Activated CD4-positive, alpha-beta T cell treated with anti-CD3 and anti-CD28 coated beads, Interleukin-2, amount 50 U/mL, for 16 hours (primary cell): ENCODE data around the gene TIAM2.

Experiments
- DNase-seq: peaks from one replicate; pipeline ENCODE4 v3.0.0-alpha.2; 2020

Gene TIAM2

DNA sequence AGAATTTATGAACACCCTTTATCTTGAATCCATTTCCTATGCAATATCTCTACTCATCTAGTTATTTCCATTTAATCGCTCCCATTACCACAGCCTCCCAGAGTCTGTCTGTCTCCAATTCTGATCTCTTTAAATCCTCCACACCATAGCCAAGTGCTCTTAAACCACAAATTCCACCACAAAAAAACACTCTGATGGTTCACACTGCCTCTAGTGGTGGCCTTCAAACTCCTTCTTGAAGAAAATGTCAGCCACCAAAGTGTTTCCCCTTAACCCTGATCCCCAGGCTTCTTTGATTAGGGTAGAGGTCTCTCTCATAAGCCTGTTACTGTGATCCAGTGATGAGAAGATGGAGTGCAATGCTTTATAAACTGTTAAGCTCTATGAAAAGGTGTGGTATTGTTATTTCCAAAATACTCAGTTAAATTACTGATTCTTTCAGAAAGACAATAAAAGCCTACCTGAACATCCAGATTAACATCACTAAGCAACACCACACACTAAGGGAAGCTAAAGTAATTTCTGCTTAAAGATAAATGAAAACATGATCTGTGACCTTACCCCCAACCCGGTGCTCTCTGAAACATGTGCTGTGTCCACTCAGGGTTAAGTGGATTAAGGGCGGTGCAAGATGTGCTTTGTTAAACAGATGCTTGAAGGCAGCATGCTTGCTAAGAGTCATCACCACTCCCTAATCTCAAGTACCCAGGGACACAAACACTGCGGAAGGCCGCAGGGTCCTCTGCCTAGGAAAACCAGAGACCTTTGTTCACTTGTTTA lies 273.2 kb downstream of the TIAM2 start:
- peak; percentile 46 for DNase-seq

DNA sequence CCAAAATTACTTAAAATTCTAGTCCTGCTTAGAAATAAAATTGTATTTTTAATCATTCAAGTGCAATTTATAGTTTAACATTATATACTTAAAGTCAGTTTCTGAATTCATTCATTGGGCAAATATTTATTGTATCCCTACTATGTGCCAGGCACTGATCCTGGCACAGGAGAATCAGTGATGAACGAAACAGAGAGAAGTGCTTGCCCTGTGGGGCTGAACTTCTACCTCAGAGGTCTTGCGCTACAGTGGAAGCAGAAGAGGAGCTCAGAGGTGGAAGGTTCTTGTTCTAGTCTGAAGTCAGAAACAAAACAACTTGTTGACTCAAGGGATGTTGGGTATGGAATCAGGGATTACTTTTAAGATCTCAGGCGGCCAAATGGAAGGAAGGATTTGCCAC lies 274.6 kb downstream of the TIAM2 start:
- DNase-seq, result no peak

DNA sequence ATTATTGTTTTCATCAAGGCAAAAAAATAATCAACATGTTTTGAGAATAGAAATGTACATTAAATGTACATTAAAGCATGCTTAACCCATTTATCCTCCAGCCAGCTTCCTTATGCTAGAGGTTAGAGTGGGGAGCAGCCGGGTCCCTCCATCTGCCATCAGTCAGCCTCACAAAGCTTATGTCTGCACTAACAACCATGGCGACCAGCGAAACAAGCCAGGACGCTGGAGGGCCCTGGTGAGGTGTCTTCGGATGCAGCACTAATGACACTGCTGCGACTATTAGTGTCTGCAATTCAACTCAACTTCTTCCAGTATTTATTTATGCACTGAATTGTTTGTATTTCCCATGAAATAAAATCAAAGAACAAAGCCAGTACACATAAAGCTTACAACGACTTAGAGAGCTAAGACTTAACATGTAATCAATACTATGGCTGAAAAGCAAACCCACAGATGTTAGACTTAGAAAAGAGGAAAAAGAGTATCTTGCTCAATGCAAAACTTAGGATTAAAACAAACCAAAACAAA lies 275.5 kb downstream of the TIAM2 start:
- DNase-seq, result no peak

DNA sequence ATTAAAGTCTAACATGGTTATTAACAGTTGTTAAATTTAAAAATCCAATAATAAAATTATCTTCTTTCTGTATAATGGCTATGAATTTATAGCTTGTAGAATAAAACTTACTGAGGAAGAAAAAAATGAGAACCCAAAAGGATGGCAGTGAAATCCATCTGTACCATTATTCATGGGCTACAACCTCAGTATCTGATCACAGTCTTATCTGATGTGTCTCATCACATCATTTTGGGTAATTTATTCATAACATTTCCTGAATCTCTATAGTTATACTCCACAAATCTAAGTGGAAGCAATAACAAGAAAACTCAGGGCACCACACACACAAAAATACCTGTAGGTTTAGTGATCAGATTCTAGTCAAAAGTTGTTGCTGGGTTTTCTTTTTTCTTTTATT lies 276.0 kb downstream of the TIAM2 start:
- DNase-seq, result no peak

DNA sequence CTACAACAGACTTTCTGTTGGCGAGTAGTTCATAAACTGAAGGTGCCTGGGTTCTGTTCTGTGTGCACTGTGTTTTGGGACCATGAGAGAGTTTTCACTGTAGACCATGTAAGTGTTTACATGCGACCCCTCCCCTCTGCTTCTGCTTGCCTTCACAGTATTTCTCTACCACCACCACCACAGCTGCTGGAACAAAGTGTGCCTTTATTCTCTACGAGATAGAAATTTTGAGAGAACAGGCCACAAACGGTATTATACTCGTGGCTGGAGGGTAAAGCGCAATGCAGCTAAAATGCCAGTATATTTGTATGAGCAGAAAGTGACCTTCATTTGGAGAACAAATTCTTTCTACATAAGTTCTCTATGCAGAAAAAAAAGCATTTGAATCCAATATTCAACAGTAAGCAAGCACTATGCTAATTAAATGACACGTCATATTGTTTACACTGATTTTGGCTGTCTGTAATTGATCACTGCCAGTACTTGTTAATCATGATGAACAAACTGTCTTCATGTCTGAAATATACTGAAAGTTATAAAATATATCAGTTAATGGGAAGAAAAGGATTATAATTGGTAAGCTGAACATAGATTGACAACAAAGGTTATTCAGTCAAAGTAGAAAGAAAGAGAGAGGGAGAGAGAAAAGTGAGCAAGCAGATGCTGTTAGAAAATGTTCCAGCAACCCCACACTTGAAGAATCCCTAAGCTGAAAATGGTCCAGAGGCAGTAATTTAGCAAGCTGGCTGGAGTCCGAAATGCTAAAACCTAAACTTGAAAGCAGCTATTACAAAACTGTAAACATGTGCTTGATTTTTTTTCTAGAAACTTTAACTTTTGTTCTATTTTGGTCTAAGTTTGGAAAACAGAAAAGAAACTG lies 277.5 kb downstream of the TIAM2 start:
- DNase-seq, result no peak

DNA sequence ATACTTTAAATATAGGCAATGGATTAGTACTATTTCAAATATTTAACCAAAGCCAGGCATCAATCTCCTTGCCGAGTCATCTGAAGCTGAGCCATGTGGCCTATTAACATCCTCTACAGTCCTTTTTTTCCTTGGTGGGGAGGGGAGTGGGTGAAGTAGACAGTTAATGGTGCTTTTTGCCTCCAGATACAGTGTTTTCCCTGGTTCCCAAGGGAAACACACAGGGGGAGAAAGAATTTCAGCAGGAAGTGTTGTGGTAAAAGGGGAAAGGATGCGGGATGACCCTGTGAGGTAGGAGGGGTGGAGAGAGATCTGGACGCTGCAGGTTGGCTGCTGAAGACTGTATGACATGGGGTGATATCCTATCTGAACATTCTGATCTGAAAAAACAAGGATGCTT lies 278.3 kb downstream of the TIAM2 start:
- no peak for DNase-seq

DNA sequence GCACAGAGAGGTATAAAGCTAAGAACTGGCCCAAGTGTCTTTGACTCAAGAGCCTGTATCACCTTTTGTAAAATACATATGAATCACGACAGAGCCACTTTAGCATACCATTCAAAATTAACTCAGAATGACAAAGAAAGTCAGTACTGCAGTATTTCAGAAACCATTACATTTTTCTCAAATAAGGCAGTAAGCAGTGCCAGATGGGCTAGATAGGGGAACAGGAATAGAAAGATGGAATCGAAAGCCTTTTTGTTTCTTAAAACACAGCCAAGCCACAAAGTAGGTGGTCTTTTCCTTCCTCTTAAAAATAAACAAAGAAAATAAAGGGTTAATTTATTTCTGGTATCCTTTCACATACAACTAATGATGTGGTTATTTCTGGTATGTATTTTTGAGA lies 279.0 kb downstream of the TIAM2 start:
- DNase-seq, result no peak

DNA sequence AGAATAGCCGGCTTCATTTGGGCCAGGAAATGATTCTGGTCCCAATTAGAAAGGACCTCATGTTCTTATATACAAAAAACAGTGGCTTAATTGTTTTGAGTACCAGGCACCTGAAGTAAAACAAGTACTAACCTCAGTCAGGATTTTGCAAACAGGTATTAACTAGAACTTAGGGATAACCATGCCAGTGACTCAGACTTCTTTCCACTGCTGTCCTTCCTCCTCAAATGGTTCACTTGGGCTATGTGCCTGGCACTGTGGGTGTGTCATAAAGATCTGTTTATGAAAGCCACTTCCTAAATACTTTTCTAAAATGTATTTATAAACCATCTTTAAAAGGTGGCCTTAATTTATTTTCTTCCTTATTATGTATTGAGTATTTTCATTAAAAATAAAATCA lies 279.4 kb downstream of the TIAM2 start:
- no peak for DNase-seq

DNA sequence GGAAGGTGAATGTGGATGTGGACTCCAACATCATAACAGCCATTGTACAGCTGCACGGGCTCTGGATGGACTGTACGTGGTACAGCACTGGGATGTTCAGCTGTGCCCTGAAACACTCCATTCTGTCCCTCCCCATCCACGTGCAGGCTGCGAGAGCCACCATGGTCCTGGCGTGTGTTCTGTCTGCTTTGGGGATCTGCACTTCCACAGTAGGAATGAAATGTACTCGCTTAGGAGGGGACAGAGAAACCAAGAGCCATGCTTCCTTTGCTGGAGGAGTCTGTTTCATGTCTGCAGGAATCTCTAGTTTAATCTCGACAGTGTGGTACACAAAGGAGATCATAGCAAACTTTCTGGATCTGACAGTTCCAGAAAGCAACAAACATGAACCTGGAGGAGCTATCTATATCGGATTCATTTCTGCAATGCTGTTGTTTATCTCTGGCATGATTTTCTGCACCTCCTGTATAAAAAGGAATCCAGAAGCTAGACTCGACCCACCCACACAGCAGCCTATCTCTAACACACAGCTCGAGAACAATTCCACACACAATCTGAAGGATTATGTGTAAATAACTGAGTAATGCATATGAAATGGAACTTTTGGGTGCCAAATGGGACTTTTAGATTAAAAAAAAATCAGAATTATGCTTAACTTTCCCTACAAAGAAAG lies 280.8 kb downstream of the TIAM2 start:
- DNase-seq, result no peak

DNA sequence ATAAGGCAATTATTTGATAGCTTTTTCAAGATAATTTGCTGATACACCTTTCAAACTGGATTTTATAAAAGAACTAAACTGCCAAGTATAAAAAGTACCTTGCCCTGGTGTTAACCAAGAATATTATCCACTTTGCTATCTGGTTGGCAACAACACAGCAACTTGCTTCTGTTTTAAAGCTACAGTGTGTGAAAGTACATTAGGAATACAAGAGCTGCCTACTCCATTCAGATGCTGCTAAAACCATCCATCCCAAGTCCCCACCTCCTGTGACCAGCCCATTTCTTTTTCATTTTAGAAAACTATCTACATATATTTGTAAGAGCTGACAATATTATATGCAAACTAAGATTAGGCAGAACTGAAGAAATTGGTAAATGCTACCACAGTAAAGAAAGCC lies 281.5 kb downstream of the TIAM2 start:
- no peak for DNase-seq

DNA sequence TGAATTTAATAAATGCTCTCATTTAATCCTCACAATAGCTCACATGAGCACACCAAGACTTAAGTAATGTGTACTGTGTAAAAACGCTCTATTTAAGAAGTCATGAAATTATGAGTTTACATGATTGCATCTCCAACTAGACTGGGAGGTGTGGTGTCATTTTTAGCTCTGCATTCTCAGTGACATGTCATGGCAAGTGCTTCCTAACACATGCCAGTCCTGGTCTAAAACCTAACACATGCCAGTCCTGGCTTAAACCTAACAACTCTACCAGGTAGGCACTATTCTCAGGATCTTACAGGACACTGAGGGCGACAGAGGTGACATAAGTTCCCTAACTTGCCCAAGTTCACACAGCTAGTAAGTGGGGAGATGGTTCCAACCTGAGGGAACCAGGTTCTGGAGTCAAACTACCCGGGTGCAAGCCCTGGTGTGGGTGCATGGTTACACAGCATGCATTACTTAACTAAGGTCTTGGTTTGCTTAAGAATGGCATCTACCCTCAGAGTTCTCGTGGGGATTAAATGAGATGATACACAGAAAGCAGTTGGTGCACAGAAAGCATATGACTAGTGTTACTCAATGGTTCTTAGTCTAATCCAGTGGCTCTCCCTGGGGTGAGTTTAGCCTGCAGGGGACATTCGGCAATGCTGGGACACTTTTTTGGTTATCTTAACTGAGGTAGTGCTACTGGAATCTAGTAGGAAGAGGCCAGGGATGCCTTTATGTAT lies 283.4 kb downstream of the TIAM2 start:
- DNase-seq, result no peak

DNA sequence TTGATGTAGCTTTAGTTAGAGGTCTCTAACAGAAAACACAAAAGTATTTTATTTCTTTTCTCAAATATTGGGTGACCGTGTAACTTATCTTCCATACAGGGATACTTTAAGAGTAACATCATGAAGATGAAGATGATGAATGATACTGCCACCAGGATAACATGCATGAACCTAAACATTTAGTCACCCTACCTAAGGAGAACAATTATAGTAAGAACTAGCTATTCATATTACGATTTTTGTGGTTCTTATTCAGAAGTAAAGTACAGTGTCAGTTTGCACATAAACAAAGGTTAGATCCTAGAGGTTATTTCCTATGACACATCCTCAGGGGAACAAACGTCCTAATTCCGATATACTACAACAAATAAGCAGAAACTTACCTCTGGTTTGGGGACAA lies 289.7 kb downstream of the TIAM2 start:
- peak; percentile 18 for DNase-seq

DNA sequence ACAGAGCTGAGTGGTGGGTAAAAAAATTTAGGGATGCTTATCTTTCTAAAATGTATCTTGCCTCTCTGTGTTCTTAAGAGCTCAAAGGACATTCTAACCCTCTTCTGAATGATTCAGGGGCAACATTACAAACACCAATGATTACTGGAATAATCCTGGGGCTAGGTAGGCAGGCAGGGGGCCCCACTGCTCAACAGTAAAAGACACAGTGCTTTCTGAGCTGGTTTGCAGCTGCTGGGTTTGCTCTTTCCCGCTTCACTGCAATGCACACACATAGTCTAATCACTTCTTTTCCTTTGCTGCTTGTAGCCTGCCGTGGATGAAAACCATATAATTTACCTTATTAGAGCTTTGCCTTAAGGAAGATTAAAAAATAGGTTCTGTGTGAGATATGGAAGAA lies 292.6 kb downstream of the TIAM2 start:
- no peak for DNase-seq

DNA sequence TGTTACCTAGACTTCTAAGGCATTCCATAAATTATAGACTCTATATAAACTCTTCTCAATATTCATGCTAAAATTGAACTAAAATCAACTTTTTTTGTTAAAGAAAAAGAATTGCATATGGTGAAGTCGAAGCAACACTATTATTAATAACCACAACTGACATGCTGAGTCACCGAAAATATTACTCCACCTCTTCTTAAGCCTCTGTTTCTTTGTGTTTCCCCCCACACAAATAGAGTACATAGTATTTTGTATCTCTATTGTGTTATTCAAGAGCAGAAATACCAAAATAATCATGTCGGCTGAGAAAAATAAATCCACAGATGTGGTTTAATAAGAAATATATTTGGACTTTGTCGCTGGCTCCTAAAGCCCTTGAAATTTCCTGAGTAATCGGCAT lies 295.4 kb downstream of the TIAM2 start:
- DNase-seq, result no peak

DNA sequence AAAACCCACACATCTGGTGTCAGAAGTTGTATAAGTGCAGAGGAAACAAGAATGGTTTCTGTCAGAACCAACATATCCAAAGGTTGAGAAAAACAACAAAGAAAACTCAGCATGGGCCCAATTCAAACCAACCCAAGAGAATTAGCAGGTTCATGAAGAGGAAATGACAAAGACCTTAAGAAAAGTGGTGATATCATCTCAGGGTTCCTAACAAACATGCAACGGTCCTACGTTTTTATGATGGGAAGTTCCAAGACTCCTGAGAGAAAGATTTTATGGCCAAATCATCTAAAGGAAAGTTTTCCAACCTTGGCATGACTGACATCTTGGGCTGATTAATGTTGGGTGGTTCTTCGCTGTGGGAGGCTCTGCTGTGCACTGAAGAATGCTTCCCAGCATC lies 296.2 kb downstream of the TIAM2 start:
- no peak for DNase-seq

DNA sequence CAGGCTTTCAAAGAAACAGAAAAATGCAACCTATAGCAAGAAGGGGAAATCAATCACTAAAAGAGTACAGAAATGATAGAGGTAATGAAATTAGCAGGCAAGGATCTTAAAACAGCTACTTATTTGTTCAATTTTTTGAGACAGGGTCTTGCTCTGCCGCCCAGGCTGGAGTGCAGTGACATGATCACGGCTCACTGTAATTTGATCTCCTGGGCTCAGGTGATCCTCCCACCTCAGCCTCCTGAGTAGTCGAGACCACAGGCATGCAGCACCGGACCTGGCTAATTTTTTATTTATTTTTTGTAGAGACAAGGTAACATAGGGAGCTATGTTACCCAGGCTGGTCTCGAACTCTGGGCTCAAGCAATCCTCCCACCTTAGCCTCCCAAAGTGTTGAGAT lies 297.6 kb downstream of the TIAM2 start:
- no peak for DNase-seq

DNA sequence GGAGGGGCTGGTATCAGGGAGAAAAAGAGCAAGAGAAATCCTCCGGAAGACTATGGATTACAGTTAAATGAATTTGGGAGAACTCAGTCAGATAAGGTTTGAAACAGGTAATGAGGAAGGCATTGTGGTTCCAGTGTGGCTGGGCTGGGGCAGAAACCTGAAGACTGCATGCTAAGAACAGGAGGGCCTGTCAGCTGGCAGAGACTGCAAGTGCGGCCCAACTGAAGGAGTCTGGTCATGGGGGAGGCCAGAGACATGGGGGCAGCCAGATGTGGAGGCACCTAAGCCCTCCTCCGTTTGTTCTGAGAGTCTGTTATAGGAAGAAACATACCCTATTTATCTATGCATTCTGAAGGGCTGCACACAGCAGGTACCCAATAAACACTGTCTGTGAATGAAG lies 302.6 kb downstream of the TIAM2 start:
- no peak for DNase-seq

DNA sequence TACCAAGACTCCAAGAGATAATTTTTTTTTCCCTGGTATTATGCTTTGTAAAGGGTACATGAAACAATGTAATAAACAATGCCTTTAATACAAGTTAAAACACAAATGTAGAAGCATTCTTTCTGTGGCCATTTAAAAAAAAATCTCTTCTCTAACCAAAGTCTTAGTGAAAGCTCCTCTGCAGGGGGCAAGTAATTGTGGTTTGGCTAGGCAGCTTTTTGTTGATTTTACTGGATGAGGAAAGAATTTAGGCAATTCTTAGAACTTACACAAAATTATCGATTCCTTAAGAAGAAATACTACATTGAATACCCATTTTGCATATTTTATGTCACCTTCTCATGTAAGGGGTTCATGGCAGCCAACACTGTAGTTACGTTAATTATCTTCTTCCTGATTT lies 306.8 kb downstream of the TIAM2 start:
- DNase-seq, result no peak

DNA sequence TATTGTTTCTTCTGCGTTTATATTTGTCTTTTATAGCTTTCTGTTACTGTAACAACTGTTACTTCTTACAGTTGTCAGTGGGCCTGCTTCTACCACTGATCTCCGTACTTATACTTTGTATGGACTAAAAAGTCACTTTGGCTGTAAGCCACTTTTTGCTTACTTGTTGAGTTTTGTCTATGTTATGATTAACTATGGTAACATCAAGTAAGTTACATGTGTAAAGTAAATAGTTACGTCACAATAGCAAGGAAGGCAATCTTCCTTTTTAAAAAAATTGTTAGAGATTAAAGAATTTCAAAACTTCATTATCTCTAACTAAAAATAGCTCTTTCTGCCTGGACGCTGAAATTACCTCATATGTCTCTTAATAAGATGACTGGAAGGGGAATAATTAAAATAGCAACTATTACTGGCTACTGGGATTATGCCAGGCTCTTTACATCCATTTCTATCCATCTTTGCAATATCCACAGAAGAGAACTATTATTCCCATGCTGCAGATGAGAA lies 308.3 kb downstream of the TIAM2 start:
- DNase-seq, result no peak

DNA sequence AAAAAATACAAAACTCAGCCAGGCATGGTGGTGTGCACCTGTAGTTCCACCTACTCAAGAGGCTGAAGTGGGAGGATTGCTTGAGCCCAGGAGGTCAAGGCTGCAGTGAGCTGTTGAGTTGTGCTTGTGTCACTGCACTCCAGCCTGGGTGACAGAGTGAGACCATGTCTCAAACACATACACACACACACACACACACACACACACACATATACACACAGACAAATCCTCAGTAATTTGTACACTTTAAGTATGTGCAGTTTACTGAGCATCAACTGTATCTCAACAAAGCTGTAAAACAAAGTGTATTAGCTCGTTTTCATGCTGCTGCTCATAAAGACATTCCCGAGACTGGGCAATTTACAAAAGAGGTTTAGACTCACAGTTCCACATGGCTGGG lies 311.8 kb downstream of the TIAM2 start:
- no peak for DNase-seq
